HEK293T (cell line): Measurements from ENCODE around the gene RPA3.

Experiments
- ARNT ChIP-seq: fragments of 450-650 bp; IDR thresholded peaks from 2 replicates; pipeline ENCODE4 v1.6.1; 2017; ENCODE audit warnings: mild to moderate bottlenecking
- BHLHE40 ChIP-seq: fragments of 450-650 bp; IDR thresholded peaks from 2 replicates; pipeline ENCODE4 v1.6.1; 2016; ENCODE audit warnings: mild to moderate bottlenecking, moderate library complexity, borderline replicate concordance
- CTBP1 ChIP-seq: fragments of 450-650 bp; IDR thresholded peaks from 2 replicates; pipeline ENCODE4 v1.6.1; 2016; ENCODE audit warnings: borderline replicate concordance
- FOXM1 ChIP-seq: fragments of 450-650 bp; IDR thresholded peaks from 2 replicates; pipeline ENCODE4 v1.6.1; 2017; ENCODE audit warnings: mild to moderate bottlenecking, borderline replicate concordance
- PKNOX1 ChIP-seq: fragments of 450-650 bp; IDR thresholded peaks from 2 replicates; pipeline ENCODE4 v1.6.1; 2016
- ZNF384 ChIP-seq: fragments of 450-650 bp; IDR thresholded peaks from 2 replicates; pipeline ENCODE4 v1.6.1; 2016

DNA sequence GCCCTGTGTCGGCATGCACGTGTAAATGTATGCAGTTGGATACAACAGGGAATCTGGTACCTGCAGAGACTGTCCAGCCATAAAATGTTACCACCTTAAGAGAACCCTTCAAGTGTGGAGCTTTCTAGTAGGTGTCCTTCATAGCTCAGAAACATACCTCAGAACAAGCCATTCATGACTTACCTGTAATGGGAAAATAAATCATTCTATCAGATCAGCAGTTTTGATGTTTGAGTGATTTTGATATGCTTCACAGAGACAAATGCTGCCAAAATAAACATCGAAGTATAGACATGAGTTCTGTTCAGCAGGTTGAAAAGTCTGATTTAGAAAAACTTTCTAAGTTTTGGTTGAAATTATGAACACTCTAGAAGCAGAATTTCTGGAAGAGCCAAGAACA, 111.4 kb downstream of the RPA3 start:
- no peak for TF ChIP-seq FOXM1
- TF ChIP-seq CTBP1, result no peak
- TF ChIP-seq PKNOX1, result no peak
- TF ChIP-seq ZNF384, result no peak
- TF ChIP-seq BHLHE40, result no peak
- TF ChIP-seq ARNT, result no peak
